Fibroblast of upper back skin (primary cell): ENCODE results near the gene FSTL3.
"Not testable (repeated sequence)": the region's sequence is repeated elsewhere in the genome, so short reads cannot be mapped to it uniquely, and the experiment has no call there.

Source experiments
- DNase-seq: peaks from one replicate; pipeline ENCODE4 v3.0.0-alpha.2; 2013

Gene FSTL3

GRCh38 chr19:676339-677105, at the start of gene FSTL3:
Gene FSTL3, plus strand, starts transcription at chr19:676392. Its CDS starts 32 bp downstream, at chr19:676424.
- DNase-seq: peak; percentile 9

GRCh38 chr19:626566-626965, 49.6 kb upstream of the FSTL3 start:
- not testable (repeated sequence) for DNase-seq

GRCh38 chr19:628168-628567, 48.0 kb upstream of the FSTL3 start:
- DNase-seq: no peak

GRCh38 chr19:629515-629914, 46.7 kb upstream of the FSTL3 start:
- DNase-seq: not testable (repeated sequence)

- DNase-seq: no peak
These were observed 46.1 kb upstream of the FSTL3 start for GRCh38 chr19:629961-630714.

- DNase-seq: peak; percentile 45
These were observed 43.6 kb upstream of the FSTL3 start for GRCh38 chr19:632579-633067.

- DNase-seq: peak; percentile 99
These were observed 43.0 kb upstream of the FSTL3 start, which contains the start of gene POLRMT for GRCh38 chr19:633068-633785. Gene POLRMT, minus strand, starts transcription at chr19:633537. Its CDS starts 25 bp downstream, at chr19:633512.

GRCh38 chr19:633786-634639, 42.2 kb upstream of the FSTL3 start:
- no peak for DNase-seq

GRCh38 chr19:634975-635652, 41.1 kb upstream of the FSTL3 start:
- no peak for DNase-seq

GRCh38 chr19:638906-639252, 37.3 kb upstream of the FSTL3 start:
- no peak for DNase-seq

GRCh38 chr19:639253-640160, 36.7 kb upstream of the FSTL3 start, which contains the start of gene FGF22:
Gene FGF22, plus strand, starts transcription at chr19:639879. Its CDS starts 47 bp downstream, at chr19:639926.
- DNase-seq: peak; percentile 83

GRCh38 chr19:640161-640558, 36.0 kb upstream of the FSTL3 start:
- no peak for DNase-seq

- no peak for DNase-seq
These were observed 35.5 kb upstream of the FSTL3 start for GRCh38 chr19:640606-641189.

GRCh38 chr19:641702-642101, 34.5 kb upstream of the FSTL3 start:
- no peak for DNase-seq

GRCh38 chr19:642767-643727, 33.1 kb upstream of the FSTL3 start:
- no peak for DNase-seq

- no peak for DNase-seq
These were observed 32.5 kb upstream of the FSTL3 start for GRCh38 chr19:643736-644135.

GRCh38 chr19:644363-644762, 31.8 kb upstream of the FSTL3 start:
- DNase-seq: no peak

GRCh38 chr19:644789-645188, 31.4 kb upstream of the FSTL3 start:
- DNase-seq: no peak
